ENCODE results near the gene ATP6V0A1. TPM values are rescaled to one million over a fixed set of nuclear protein-coding genes. Genes with fewer than 3 reads are reported as not detected.

The ATP6V0A1 gene
- total RNA-seq, 1 experiment from 2014 or later = 55.1 TPM

DNA sequence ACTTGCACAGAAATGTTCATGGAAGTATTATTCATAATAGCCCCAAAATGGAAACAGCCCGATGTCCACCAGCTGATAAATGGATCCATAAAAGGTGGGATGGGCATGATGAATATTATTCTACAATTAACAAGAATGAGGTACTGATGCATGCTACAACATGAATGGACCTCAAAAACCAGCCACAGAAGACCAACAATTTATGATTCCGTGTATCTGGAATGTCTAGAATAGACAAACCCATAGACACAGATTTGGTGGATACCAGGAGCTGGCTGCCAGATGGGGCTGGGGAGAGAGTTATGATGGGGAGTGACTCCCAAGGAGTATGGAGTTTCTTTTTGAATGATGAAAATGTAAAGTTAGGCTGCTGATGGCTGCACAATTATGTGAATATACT lies 66.5 kb downstream of the ATP6V0A1 start:
- Histone ChIP-seq H3K27me3 (ENCODE audit: insufficient read depth, low read depth) (no peaks in the 10 kb centered on the region), H3K9me2 (ENCODE audit: insufficient read depth) (no peaks in the 10 kb centered on the region), H4K20me1 (ENCODE audit: insufficient read depth) (no peaks in the 10 kb centered on the region), H3K4me3 (no peak overlapping the region), H3K4me1 (replicated peaks; ENCODE audit: insufficient read depth) (peaks cover 18% of the 10 kb centered on the region), H3K27ac (no peak overlapping the region), H3F3A (ENCODE audit: insufficient read depth, low read depth) (peaks cover 24% of the 10 kb centered on the region), H3K79me2 (ENCODE audit: low read depth) (no peaks in the 10 kb centered on the region), H3K36me3 (ENCODE audit: low read depth) (no peaks in the 10 kb centered on the region), H2AFZ (no peak overlapping the region), H3K4me2 (no peak overlapping the region), H3K9me3 (ENCODE audit: insufficient read depth, low read depth) (no peaks in the 10 kb centered on the region)
- POLR2A ChIA-PET (ENCODE audit: unreplicated experiment) = no interaction called here
- TF ChIP-seq EZH2 (IDR thresholded peaks at IDR 0.05; ENCODE audit: low read depth) (no peak), CTCF (conservative IDR thresholded peaks at IDR 0.05) (no peak)
- intact Hi-C loops (cut with micrococcal nuclease; ENCODE audit: unreplicated experiment) = no loop called here
- CTCF ChIA-PET = no interaction called here
- DNase-seq = no peak
- no TSS peak for BruUV-seq (replicated peaks)

DNA sequence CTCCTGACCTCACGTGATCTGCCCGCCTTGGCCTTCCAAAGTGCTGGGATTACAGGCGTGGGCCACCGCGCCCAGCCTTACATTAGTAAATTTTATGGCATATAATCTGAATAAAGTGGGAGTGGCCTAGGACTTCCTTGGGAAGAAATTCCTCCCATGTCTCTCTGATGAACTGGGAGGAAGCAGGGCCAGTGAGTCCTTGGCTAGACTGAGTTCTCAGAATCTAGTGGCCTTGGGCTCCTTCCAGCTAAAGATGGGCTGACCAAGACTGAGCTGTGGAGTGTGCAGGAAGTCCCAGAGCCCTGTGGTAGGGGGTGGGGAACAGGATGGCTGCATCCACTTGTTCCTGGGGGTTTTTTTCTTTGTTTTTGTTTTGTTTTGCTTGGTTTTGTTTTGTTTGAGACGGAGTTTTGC lies 67.4 kb downstream of the ATP6V0A1 start:
- ChIA-PET CTCF (interaction anchor here (0.5 kb wide), 1 partner anchor 119 kb away, joined by 5 read pairs; no protein-coding TSS in a partner anchor), POLR2A (ENCODE audit: unreplicated experiment) (no interaction called here)
- no peak overlapping the region for H3K27ac ChIP-seq

GRCh38 chr17:42527932-42528331 lies 69.3 kb downstream of the ATP6V0A1 start:
- no TSS peak for BruUV-seq (replicated peaks)
- no peaks in the 10 kb centered on the region for H3K27me3 ChIP-seq (ENCODE audit: insufficient read depth, low read depth)
- H3K4me3 ChIP-seq = no peak overlapping the region
- ChIA-PET CTCF (interaction anchor here (0.6 to 1.1 kb wide), 9 partner anchors 10 to 410 kb away, joined by 3 to 18 read pairs (median 3); partner anchors contain the start of gene STAT3), POLR2A (ENCODE audit: unreplicated experiment) (interaction anchor here (0.6 to 1.0 kb wide), 2 partner anchors 9 to 20 kb away, joined by 4 to 7 read pairs; no protein-coding TSS in a partner anchor)
- H3K4me1 ChIP-seq (replicated peaks; ENCODE audit: insufficient read depth) = peaks cover 9% of the 10 kb centered on the region
- no peak overlapping the region for H3K4me2 ChIP-seq
- TF ChIP-seq EZH2 (IDR thresholded peaks at IDR 0.05; ENCODE audit: low read depth) = no peak
- no peak for TF ChIP-seq CTCF (conservative IDR thresholded peaks at IDR 0.05)
- no peaks in the 10 kb centered on the region for H4K20me1 ChIP-seq (ENCODE audit: insufficient read depth)
- H3F3A ChIP-seq (ENCODE audit: insufficient read depth, low read depth) = peaks cover 31% of the 10 kb centered on the region
- no peak overlapping the region for H2AFZ ChIP-seq
- intact Hi-C loops (cut with micrococcal nuclease; ENCODE audit: unreplicated experiment) = loop anchor here (1.0 to 2.0 kb wide), 3 partner anchors 9 to 411 kb away; no protein-coding TSS in a partner anchor
- H3K36me3 ChIP-seq (ENCODE audit: low read depth) = no peaks in the 10 kb centered on the region
- no peaks in the 10 kb centered on the region for H3K9me3 ChIP-seq (ENCODE audit: insufficient read depth, low read depth)
- DNase-seq = no peak
- H3K27ac ChIP-seq = no peak overlapping the region
- no peaks in the 10 kb centered on the region for H3K9me2 ChIP-seq (ENCODE audit: insufficient read depth)
- no peaks in the 10 kb centered on the region for H3K79me2 ChIP-seq (ENCODE audit: low read depth)

More for the DNA sequence above, 67.4 kb downstream of the ATP6V0A1 start:
- no TSS peak for BruUV-seq (replicated peaks)
- no peak overlapping the region for H3K4me2 ChIP-seq
- TF ChIP-seq EZH2 (IDR thresholded peaks at IDR 0.05; ENCODE audit: low read depth) = no peak
- H3K4me1 ChIP-seq (replicated peaks; ENCODE audit: insufficient read depth) = peaks cover 9% of the 10 kb centered on the region
- H2AFZ ChIP-seq = no peak overlapping the region
- H3K9me3 ChIP-seq (ENCODE audit: insufficient read depth, low read depth) = no peaks in the 10 kb centered on the region
- intact Hi-C loops (cut with micrococcal nuclease; ENCODE audit: unreplicated experiment) = loop anchor here (2.0 kb wide), 1 partner anchor 409 kb away; no protein-coding TSS in a partner anchor
- no peaks in the 10 kb centered on the region for H4K20me1 ChIP-seq (ENCODE audit: insufficient read depth)
- no peaks in the 10 kb centered on the region for H3K27me3 ChIP-seq (ENCODE audit: insufficient read depth, low read depth)
- no peaks in the 10 kb centered on the region for H3K36me3 ChIP-seq (ENCODE audit: low read depth)
- no peak for DNase-seq
- H3K79me2 ChIP-seq (ENCODE audit: low read depth) = no peaks in the 10 kb centered on the region
- H3K9me2 ChIP-seq (ENCODE audit: insufficient read depth) = no peaks in the 10 kb centered on the region
- no peak overlapping the region for H3K4me3 ChIP-seq
- H3F3A ChIP-seq (ENCODE audit: insufficient read depth, low read depth) = peaks cover 24% of the 10 kb centered on the region

- ChIA-PET CTCF (no interaction called here), POLR2A (ENCODE audit: unreplicated experiment) (no interaction called here)
- no peak overlapping the region for H3K27ac ChIP-seq
- no peaks in the 10 kb centered on the region for H3K9me3 ChIP-seq (ENCODE audit: insufficient read depth, low read depth)
- no TSS peak for BruUV-seq (replicated peaks)
- H3K9me2 ChIP-seq (ENCODE audit: insufficient read depth) = no peaks in the 10 kb centered on the region
- H3K27me3 ChIP-seq (ENCODE audit: insufficient read depth, low read depth) = no peaks in the 10 kb centered on the region
- H3K36me3 ChIP-seq (ENCODE audit: low read depth) = no peaks in the 10 kb centered on the region
- intact Hi-C loops (cut with micrococcal nuclease; ENCODE audit: unreplicated experiment) = no loop called here
- TF ChIP-seq CTCF (conservative IDR thresholded peaks at IDR 0.05) (no peak), EZH2 (IDR thresholded peaks at IDR 0.05; ENCODE audit: low read depth) (no peak)
- DNase-seq = no peak
- H3F3A ChIP-seq (ENCODE audit: insufficient read depth, low read depth) = peaks cover 38% of the 10 kb centered on the region
- no peak overlapping the region for H3K4me2 ChIP-seq
- H3K79me2 ChIP-seq (ENCODE audit: low read depth) = no peaks in the 10 kb centered on the region
- H3K4me1 ChIP-seq (replicated peaks; ENCODE audit: insufficient read depth) = peaks cover 9% of the 10 kb centered on the region
- H3K4me3 ChIP-seq = no peak overlapping the region
- H4K20me1 ChIP-seq (ENCODE audit: insufficient read depth) = no peaks in the 10 kb centered on the region
- no peak overlapping the region for H2AFZ ChIP-seq
Observed at GRCh38 chr17:42529061-42529460, 70.4 kb downstream of the ATP6V0A1 start.
